ENCODE data around the gene N4BP2L2. TPM values are rescaled to one million over a fixed set of nuclear protein-coding genes. Genes with fewer than 3 reads are reported as not detected.

N4BP2L2 gene
- total and polyA plus RNA-seq, 2 of the 8 experiments (the other 6 are each of a cell fraction or from before 2014, with no cell fraction given), result 14.6 to 67.6 TPM

GRCh38 chr13:32423592-32423991, 115.0 kb downstream of the N4BP2L2 start:
- TF ChIP-seq RNF2 (IDR thresholded peaks at IDR 0.05; ENCODE audit: borderline replicate concordance, low read depth, low read length, missing control alignments, poor library complexity, severe bottlenecking), result no peak
- Histone ChIP-seq H2BK120ac (replicated peaks; ENCODE audit: low read depth, low read length) (no peak overlapping the region), H2AFZ (ENCODE audit: low read length) (no peak overlapping the region), H3K27ac (ENCODE audit: low read depth, low read length) (no peak overlapping the region), H3K23me2 (ENCODE audit: low read depth, low read length) (peaks cover 5% of the 10 kb centered on the region; the same call in 1 of the 2 replicates), H4K5ac (ENCODE audit: insufficient read length, low read depth, low read length) (no peak overlapping the region), H3K36me3 (ENCODE audit: control insufficient read depth in 2 of 4, insufficient read depth in 4 of 4, low read length in 3 of 4) (no peaks in the 10 kb centered on the region), H3K56ac (replicated peaks; ENCODE audit: insufficient read length, low read depth, low read length) (no peak overlapping the region), H2BK15ac (ENCODE audit: low read length) (no peak overlapping the region), H4K8ac (ENCODE audit: extremely low read depth, insufficient read depth, low read length) (no peak overlapping the region), H2BK5ac (ENCODE audit: low read depth, low read length) (no peak overlapping the region), H4K91ac (replicated peaks; ENCODE audit: insufficient read length, low read length) (no peak overlapping the region), H3K4me1 (replicated peaks in 1 of 4; ENCODE audit: control insufficient read depth in 3 of 4, insufficient read depth in 4 of 4, low read length in 3 of 4) (peaks cover 4% of the 10 kb centered on the region in 4 experiments; a peak in 6 of 7 replicates), H2AK5ac (ENCODE audit: low read depth, low read length) (no peak overlapping the region), H3K27me3 (replicated peaks in 1 of 4; ENCODE audit: control insufficient read depth in 3 of 4, extremely low read depth in 1 of 4, insufficient read depth in 3 of 4, low read length in 3 of 4) (peaks cover 0 to 10% (median 6%) of the 10 kb centered on the region in 4 experiments; a peak in 5 of 7 replicates), H3K9ac (replicated peaks in 1 of 4; ENCODE audit: extremely low read depth in 1 of 4, low read depth in 3 of 4, low read length in 3 of 4) (no peak overlapping the region), H3K79me2 (ENCODE audit: control insufficient read depth in 1 of 2, insufficient read depth in 2 of 2, low read length in 2 of 2) (no peaks in the 10 kb centered on the region), H3K23ac (ENCODE audit: insufficient read length) (no peak overlapping the region), H3K4me3 (ENCODE audit: extremely low read depth in 1 of 4, insufficient read depth in 2 of 4, low read depth in 3 of 4, low read length in 4 of 4) (no peak overlapping the region), H3K9me3 (ENCODE audit: insufficient read depth in 2 of 2, low read depth in 1 of 2, low read length in 1 of 2) (peaks cover 4 to 5% of the 10 kb centered on the region in 2 experiments; a peak in 2 of 4 replicates), H2BK12ac (ENCODE audit: low read depth, low read length) (no peak overlapping the region), H3K14ac (ENCODE audit: insufficient read length) (no peak overlapping the region), H2BK20ac (ENCODE audit: low read length) (no peak overlapping the region), H4K20me1 (replicated peaks in 1 of 2; ENCODE audit: control insufficient read depth in 1 of 2, insufficient read depth in 2 of 2, low read length in 2 of 2) (peaks cover 0 to 2% of the 10 kb centered on the region in 2 experiments), H3K4ac (replicated peaks; ENCODE audit: insufficient read length, low read depth, low read length) (no peak overlapping the region), H3K18ac (ENCODE audit: extremely low read depth, low read length) (no peak overlapping the region), H3K79me1 (ENCODE audit: low read depth, low read length) (no peaks in the 10 kb centered on the region; the same call in 1 of the 2 replicates), H3K4me2 (ENCODE audit: insufficient read depth in 1 of 2, low read depth in 2 of 2, low read length in 2 of 2) (no peak overlapping the region)
- no peak for FAIRE-seq
- ChIA-PET CTCF (ENCODE audit: partially characterized antibody) (no interaction called here), POLR2A (ENCODE audit: partially characterized antibody) (interaction anchor here (0.8 to 3.1 kb wide), 2 partner anchors 14 to 108 kb away, joined by 3 to 15 read pairs; no protein-coding TSS in a partner anchor)
- DNase-seq (ENCODE audit: low read depth in 1 of 2, low spot score in 2 of 2), result no peak
- 93% methylated on average over 3 of the region's 3 CpGs; no CpG with 5 or more reads in 1 of the 2 experiments for WGBS, 2 experiments (ENCODE audit: extremely low coverage in 1 of 2, insufficient coverage in 1 of 2, insufficient read length in 1 of 2, insufficient replicate concordance in 2 of 2, low coverage in 1 of 2, low lambda C conversion rate in 2 of 2, missing lambda C conversion rate in 1 of 2)
